Effector memory CD4-positive, alpha-beta T cell (primary cell): Measurements from ENCODE around the gene TLDC2.

Experiments used
- DNase-seq, 3 donors: peaks; one replicate each; pipeline ENCODE4 v3.0.0-alpha.2; 2020
- H3K27ac ChIP-seq: 2 replicates; pipeline ENCODE4 v1.7.0; 2013; ENCODE audit warnings: mild to moderate bottlenecking, low read length, moderate library complexity; ENCODE audit not compliant: insufficient read depth, poor library complexity, severe bottlenecking
- H3K27me3 ChIP-seq: replicated peaks from 2 replicates; pipeline ENCODE4 v1.7.0; 2013; ENCODE audit warnings: mild to moderate bottlenecking, low read length; ENCODE audit not compliant: insufficient read depth, control insufficient read depth, poor library complexity, severe bottlenecking
- H3K36me3 ChIP-seq: 2 replicates; pipeline ENCODE4 v1.7.0; 2013; ENCODE audit warnings: mild to moderate bottlenecking, low read length, moderate library complexity; ENCODE audit not compliant: control insufficient read depth, insufficient read depth
- H3K4me1 ChIP-seq: 2 replicates; pipeline ENCODE4 v1.7.0; 2013; ENCODE audit warnings: low read length, mild to moderate bottlenecking; ENCODE audit not compliant: control insufficient read depth, insufficient read depth, poor library complexity, severe bottlenecking
- H3K4me3 ChIP-seq: 2 replicates; pipeline ENCODE4 v1.7.0; 2013; ENCODE audit warnings: low read length, low read depth, mild to moderate bottlenecking; ENCODE audit not compliant: insufficient read depth, poor library complexity, severe bottlenecking
- H3K9me3 ChIP-seq: 2 replicates; pipeline ENCODE4 v1.7.0; 2013; ENCODE audit warnings: mild to moderate bottlenecking, low read length, moderate library complexity; ENCODE audit not compliant: control insufficient read depth

The TLDC2 gene

GRCh38 chr20:36849333-36850065, 26.4 kb upstream of the TLDC2 start:
- H3K4me3 ChIP-seq, result no peak overlapping the region
- no peaks in the 10 kb centered on the region for H3K36me3 ChIP-seq
- no peaks in the 10 kb centered on the region for H3K4me1 ChIP-seq
- no peak overlapping the region for H3K27ac ChIP-seq
- no peak for DNase-seq
- no peaks in the 10 kb centered on the region for H3K27me3 ChIP-seq
- H3K9me3 ChIP-seq, result no peaks in the 10 kb centered on the region

- no peaks in the 10 kb centered on the region for H3K4me1 ChIP-seq
- no peaks in the 10 kb centered on the region for H3K9me3 ChIP-seq
- H3K36me3 ChIP-seq, result no peaks in the 10 kb centered on the region
- H3K27me3 ChIP-seq, result no peaks in the 10 kb centered on the region
- DNase-seq, result no peak
- no peak overlapping the region for H3K27ac ChIP-seq
- no peak overlapping the region for H3K4me3 ChIP-seq
Measured at GRCh38 chr20:36850759-36851158, 25.2 kb upstream of the TLDC2 start.

GRCh38 chr20:36851490-36851889, 24.4 kb upstream of the TLDC2 start:
- H3K4me1 ChIP-seq, result peaks cover 6% of the 10 kb centered on the region
- H3K4me3 ChIP-seq, result no peak overlapping the region
- H3K27ac ChIP-seq, result no peak overlapping the region

GRCh38 chr20:36852187-36852586, 23.8 kb upstream of the TLDC2 start:
- DNase-seq, result no peak
- Histone ChIP-seq H3K36me3 (no peaks in the 10 kb centered on the region), H3K4me1 (peaks cover 7% of the 10 kb centered on the region), H3K27me3 (no peaks in the 10 kb centered on the region), H3K27ac (no peak overlapping the region), H3K9me3 (no peaks in the 10 kb centered on the region), H3K4me3 (no peak overlapping the region)

More at GRCh38 chr20:36851490-36851889, 24.4 kb upstream of the TLDC2 start:
- no peaks in the 10 kb centered on the region for H3K27me3 ChIP-seq
- DNase-seq, result no peak
- no peaks in the 10 kb centered on the region for H3K36me3 ChIP-seq
- H3K9me3 ChIP-seq, result no peaks in the 10 kb centered on the region

GRCh38 chr20:36854348-36855240, 21.3 kb upstream of the TLDC2 start:
- Histone ChIP-seq H3K36me3 (no peaks in the 10 kb centered on the region), H3K9me3 (no peaks in the 10 kb centered on the region), H3K4me1 (peaks cover 7% of the 10 kb centered on the region), H3K27ac (no peak overlapping the region), H3K27me3 (no peaks in the 10 kb centered on the region), H3K4me3 (no peak overlapping the region)
- DNase-seq, result no peak

- Histone ChIP-seq H3K36me3 (no peaks in the 10 kb centered on the region), H3K4me3 (no peak overlapping the region), H3K27me3 (no peaks in the 10 kb centered on the region), H3K4me1 (peaks cover 7% of the 10 kb centered on the region), H3K9me3 (no peaks in the 10 kb centered on the region), H3K27ac (no peak overlapping the region)
- no peak for DNase-seq
Measured at GRCh38 chr20:36855241-36855657, 20.7 kb upstream of the TLDC2 start.

- H3K27me3 ChIP-seq, result no peaks in the 10 kb centered on the region
- no peaks in the 10 kb centered on the region for H3K36me3 ChIP-seq
- H3K27ac ChIP-seq, result no peak overlapping the region
- H3K9me3 ChIP-seq, result no peaks in the 10 kb centered on the region
- H3K4me3 ChIP-seq, result no peak overlapping the region
- no peak for DNase-seq
- H3K4me1 ChIP-seq, result peaks cover 7% of the 10 kb centered on the region
Measured at GRCh38 chr20:36856195-36856594, 19.7 kb upstream of the TLDC2 start.

- H3K4me3 ChIP-seq, result no peak overlapping the region
- no peaks in the 10 kb centered on the region for H3K36me3 ChIP-seq
- no peak for DNase-seq
- H3K27me3 ChIP-seq, result no peaks in the 10 kb centered on the region
- H3K27ac ChIP-seq, result no peak overlapping the region
- H3K9me3 ChIP-seq, result no peaks in the 10 kb centered on the region
- peaks cover 7% of the 10 kb centered on the region for H3K4me1 ChIP-seq
Measured at GRCh38 chr20:36856691-36857635, 19.0 kb upstream of the TLDC2 start.

- no peak for DNase-seq
- Histone ChIP-seq H3K27me3 (no peaks in the 10 kb centered on the region), H3K4me1 (peaks cover 7% of the 10 kb centered on the region), H3K9me3 (no peaks in the 10 kb centered on the region), H3K4me3 (no peak overlapping the region), H3K27ac (no peak overlapping the region), H3K36me3 (no peaks in the 10 kb centered on the region)
Measured at GRCh38 chr20:36859282-36859555, 16.7 kb upstream of the TLDC2 start.
